Right forelimb (tissue), 1 donor: Measurements from ENCODE around the gene ZNF423.

Experiments used
- DNase-seq: peaks from one replicate; pipeline ENCODE4 v3.0.0-alpha.2; 2018

The ZNF423 gene

DNA sequence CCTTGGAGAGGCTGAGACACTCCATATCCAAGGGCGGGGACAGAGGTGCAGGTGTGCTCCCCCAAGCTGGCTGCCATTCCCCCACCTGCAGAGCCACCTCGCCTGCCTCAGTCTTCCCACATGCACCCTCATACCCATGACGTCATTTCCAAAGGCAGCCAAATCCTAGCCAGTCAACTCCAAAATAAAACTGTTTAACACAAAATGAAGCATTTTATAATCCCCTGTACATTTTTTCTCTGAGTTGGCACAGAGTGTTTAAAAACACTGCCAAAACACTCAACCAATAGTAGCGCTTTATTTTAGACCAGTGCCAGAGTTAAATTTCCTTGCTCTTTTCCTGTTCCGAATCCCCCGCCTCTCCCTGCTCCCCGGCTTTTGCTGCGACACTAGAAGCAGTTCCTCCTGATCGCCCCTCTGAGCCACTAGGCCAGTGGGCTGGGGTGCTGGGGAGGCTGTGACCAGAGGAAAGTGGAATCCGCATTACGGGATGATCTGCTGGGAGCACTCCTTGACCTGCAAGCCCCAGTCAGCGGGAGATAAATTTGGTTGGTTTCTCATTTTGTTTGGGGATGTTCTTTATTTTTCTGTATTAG is 139.5 kb downstream of the ZNF423 start:
- DNase-seq: peak; percentile 58

- no peak for DNase-seq
These were observed 142.1 kb downstream of the ZNF423 start for GRCh38 chr16:49713770-49714169.

GRCh38 chr16:49712542-49712941 is 143.4 kb downstream of the ZNF423 start:
- DNase-seq: no peak

DNA sequence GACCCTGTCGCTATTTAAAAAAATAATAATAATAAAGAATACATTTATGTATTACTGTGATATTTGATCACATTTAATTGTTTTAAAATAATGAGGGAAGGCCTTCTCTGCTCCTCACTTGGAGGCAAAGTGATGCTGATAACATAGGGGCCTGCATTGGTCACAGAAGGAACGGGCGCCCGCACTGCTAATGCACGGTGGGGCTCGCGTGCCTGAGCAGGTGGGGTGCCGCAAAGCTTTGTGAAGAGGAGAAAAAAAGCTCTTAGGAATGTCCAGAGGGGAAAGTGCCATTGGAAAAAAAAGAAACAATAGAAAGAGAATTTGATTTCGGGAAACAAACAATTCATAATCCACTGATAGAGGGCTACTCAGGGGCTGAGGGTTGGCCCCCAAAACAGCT is 143.8 kb downstream of the ZNF423 start:
- DNase-seq: no peak

- no peak for DNase-seq
These were observed 146.9 kb downstream of the ZNF423 start for GRCh38 chr16:49709057-49709456.

GRCh38 chr16:49708491-49708890 is 147.4 kb downstream of the ZNF423 start:
- no peak for DNase-seq

DNA sequence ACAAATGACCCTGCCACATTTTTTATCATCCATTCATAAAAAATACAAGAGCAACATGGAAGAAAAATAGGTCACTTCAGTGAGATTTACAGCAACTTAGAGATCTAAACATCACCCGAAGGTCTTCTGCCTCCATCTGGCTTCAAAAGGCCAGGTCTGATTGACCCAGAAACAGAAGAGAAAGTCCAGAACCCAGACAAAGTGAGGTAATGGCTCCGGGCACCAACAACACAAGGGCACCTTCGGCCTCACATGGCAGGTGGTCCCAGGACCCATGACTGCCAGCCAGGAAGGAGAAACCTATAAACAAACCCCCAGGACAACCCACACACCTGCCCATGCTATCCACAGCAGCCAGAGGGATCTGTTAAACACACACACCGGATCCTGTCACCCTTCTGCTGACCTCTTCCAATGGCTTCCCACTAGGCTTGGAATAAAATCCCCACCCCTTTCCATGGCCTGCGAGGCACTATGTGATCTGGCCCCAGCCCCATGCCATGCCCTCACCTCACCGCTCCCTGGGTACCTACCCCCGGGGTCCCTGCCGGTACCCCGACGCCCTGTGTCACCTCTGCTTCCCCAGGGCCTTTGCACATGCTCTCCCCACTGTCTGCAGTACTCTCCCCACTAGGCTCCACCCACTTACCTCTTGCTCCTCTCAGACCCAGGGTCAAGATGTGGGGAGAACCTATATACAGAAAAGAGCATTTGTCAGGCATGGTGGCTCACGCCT is 149.1 kb downstream of the ZNF423 start:
- DNase-seq: no peak

GRCh38 chr16:49704586-49705155 is 151.2 kb downstream of the ZNF423 start:
- no peak for DNase-seq

GRCh38 chr16:49703483-49703882 is 152.4 kb downstream of the ZNF423 start:
- no peak for DNase-seq

- DNase-seq: peak; percentile 84
These were observed 154.0 kb downstream of the ZNF423 start for GRCh38 chr16:49701789-49702494.

DNA sequence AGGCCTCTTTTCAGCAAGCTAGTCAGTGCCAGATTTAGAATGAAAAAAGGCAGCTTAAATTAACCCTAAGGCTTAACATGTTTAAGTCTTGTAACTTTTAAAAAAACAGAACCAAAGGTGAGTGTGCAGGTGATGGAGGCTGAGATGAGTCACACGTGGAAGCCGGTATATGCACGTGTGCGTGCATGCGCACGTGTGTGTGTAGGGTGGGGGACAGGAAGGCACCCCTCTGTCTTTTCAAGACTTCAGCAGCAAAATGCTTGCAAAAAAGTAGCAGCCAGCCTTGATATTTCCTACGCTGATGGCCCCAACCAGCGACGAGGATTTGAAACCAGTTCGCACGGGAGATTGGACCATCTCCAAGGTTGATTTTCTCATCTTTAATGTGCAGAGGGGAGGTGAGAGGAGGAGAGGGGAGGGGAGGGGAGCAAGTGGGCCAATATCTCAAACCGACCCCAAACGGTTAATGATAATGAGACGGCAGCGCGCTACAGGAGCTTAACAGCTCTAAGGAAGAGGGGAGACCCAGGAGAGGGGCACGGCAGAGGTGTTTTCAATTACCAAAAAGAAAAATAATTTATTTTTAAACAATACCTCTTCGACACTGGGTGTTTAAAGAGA is 154.7 kb downstream of the ZNF423 start:
- no peak for DNase-seq

- peak; percentile 68 for DNase-seq
These were observed 155.5 kb downstream of the ZNF423 start for GRCh38 chr16:49700251-49701064.

DNA sequence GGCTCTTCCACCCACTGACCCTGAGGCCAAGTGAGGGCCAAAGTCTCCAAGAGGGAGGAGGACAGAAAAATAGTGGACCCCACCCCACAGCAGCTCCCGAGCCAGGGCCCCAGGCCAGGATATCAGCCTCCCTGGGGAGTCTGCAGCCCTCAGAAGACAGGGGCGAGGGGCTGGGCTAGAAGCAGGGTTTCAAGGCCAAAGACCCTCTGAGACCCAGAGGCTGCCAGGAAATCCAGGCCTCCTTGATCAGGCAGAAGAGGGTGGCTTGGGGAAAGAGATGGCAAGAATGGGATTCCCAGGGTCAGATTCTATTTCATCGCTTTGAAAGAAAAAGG is 156.1 kb downstream of the ZNF423 start:
- no peak for DNase-seq

DNA sequence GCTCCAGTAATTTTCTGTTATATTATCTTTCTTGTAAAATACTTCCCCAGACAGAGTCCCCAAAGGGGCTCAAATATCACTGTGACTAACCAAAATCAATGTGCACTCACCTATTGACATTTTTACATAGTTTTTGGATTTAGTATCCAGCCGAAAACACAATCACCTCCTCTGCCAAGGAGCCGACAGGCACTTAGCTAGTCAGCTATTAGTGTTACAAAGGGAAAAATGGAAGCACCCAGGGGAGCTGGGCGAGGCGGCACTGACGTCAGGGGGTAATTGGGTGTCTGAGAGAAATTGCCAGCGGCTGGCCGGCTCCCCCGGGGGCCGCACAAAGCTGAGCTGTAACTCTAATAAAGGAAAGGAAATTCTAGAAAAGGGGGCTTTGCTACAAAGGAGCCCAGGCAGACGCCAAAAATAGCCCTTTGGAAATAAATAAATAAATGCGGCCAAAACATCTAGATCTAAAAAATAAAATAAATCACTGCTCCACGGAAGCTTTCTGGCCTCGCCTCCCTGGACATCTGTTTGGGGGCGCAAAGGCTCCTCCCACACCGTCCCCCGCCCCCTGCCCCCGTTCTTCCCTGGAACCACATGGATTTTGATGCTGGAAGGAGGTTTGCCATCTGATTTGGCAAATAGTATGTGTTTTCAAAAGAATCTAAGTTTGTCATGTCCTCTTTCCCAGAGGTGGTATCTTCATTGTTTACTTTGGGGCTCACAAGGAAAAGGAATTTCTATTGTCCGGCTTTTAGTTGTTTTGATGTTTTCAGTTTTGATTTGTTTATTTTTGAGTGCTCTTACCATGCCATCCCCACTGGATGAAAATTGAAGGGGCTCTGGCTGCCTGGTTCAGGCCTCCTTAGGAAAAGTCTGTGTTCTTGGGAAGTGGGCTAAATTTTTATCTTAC is 156.7 kb downstream of the ZNF423 start:
- DNase-seq: peak; percentile 74

- DNase-seq: peak; percentile 73
These were observed 157.5 kb downstream of the ZNF423 start for GRCh38 chr16:49698453-49698815.

DNA sequence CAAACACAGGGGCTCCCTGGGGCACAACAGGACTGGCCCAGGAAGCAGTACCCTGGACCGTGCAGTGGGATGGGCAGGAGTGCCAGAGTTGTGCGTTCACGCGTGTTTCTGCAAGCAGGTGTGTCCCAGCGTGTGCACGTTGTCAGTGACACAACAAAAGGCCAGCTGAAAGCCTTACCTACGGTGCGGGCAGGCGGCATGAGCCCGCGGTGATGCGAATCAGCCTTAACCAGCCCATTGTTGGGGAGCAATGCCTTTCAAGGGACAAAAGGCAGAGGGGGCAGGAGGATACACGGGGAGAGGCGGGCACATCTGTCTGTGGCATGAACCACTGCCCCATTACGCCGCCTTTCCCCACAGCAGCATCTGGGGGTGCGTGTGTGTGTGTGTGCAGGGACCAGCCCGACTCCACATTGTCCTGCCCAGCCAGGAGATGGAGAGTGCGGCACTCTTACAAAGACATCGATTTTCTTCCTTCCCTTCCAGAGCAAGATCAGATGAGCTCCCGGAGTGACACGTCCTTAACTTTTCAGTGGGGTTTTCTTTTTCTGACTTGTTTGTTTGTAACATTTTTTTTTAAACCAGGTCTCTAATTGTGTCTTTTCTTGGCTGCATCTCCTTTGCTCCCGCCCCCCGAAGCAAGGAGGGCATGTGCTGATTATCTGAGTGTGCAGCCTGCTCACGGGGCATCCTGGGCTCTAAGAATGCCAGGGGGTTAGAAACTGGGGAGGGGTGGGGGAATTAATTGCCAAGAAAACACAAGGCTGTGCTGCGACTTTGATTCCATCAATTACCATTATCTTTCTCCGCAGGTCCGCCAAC is 158.1 kb downstream of the ZNF423 start:
- no peak for DNase-seq

- no peak for DNase-seq
These were observed 159.4 kb downstream of the ZNF423 start for GRCh38 chr16:49696414-49697101.

GRCh38 chr16:49695782-49696413 is 160.0 kb downstream of the ZNF423 start:
- DNase-seq: no peak

DNA sequence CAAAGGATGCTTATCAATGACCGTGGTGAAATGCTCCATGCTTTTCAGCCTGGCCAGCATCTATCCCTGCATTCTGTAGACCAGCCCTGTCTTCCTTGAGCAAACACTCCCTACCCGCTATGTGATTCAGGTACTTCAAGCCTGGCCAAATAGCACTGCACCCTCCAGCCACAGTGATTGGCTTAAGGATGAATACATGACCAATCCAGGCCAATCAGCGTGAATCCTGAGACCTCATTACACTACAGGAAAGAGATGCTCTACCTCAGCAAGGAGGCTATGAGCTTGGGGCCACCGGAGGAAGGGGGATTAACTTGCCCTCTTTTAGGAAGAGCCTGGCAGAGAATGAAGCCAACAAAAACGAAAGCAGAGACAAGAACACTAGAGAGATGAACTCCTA is 162.5 kb downstream of the ZNF423 start:
- DNase-seq: no peak
